Sciatic nerve (tissue), 2 donors: ENCODE results near the gene ADAMTSL2. TPM values are rescaled to one million over a fixed set of nuclear protein-coding genes. Genes with fewer than 3 reads are reported as not detected.

Experiments used
- ATAC-seq: fragments of 200-7000 bp; cut with Tn5 transposase; one replicate; pipeline ENCODE4 v1.9.1; 2020; ENCODE audit warnings: mild to moderate bottlenecking, moderate library complexity
- DNase-seq: peaks from one replicate; pipeline ENCODE4 v3.0.0-alpha.2; 2020; ENCODE audit warnings: low spot score
- intact Hi-C: fragments of 100-400 bp; cut with DNase I; formaldehyde crosslinking; loops from one replicate; pipeline ENCODE4 v1.14.2; 2022
- total RNA-seq: library from RNA; stranded (reverse); fragmentation: NEBNext Ultra II Directional; extraction: Animal tissue kit (Norgen Biotek cat#: 25700); gene quantifications from one replicate; pipeline ENCODE4 v1.2.1, GENCODE V29; 2021
- donor health status: DM: no; HTN: no; CAD: no.
- donor health status: DM: no; HTN: no; CAD: no.

Gene ADAMTSL2
- total RNA-seq, 1 donor from 2014 or later: 22.3 TPM

GRCh38 chr9:133514460-133515239 is 19.9 kb upstream of the ADAMTSL2 start:
- DNase-seq: no peak
- peak; percentile 83 for ATAC-seq
- intact Hi-C loops: no loop called here

GRCh38 chr9:133515240-133515610 is 19.3 kb upstream of the ADAMTSL2 start:
- no peak for DNase-seq
- intact Hi-C loops: no loop called here
- no peak for ATAC-seq

- ATAC-seq (no peak), DNase-seq (no peak)
- intact Hi-C loops: no loop called here
Measured at GRCh38 chr9:133515615-133516255, 18.8 kb upstream of the ADAMTSL2 start.

- intact Hi-C loops: no loop called here
- DNase-seq (no peak), ATAC-seq (no peak)
Measured at GRCh38 chr9:133516256-133516960, 18.1 kb upstream of the ADAMTSL2 start.

GRCh38 chr9:133516961-133517350 is 17.5 kb upstream of the ADAMTSL2 start:
- intact Hi-C loops: no loop called here
- DNase-seq: no peak
- no peak for ATAC-seq

- intact Hi-C loops: no loop called here
- no peak for ATAC-seq
- DNase-seq: no peak
Measured at GRCh38 chr9:133517711-133518110, 16.8 kb upstream of the ADAMTSL2 start.

GRCh38 chr9:133518200-133518599 is 16.3 kb upstream of the ADAMTSL2 start:
- ATAC-seq (no peak), DNase-seq (no peak)
- intact Hi-C loops: no loop called here

- intact Hi-C loops: no loop called here
- no peak for ATAC-seq
- DNase-seq: no peak
Measured at GRCh38 chr9:133518706-133519449, 15.6 kb upstream of the ADAMTSL2 start.

- intact Hi-C loops: no loop called here
- DNase-seq (no peak), ATAC-seq (no peak)
Measured at GRCh38 chr9:133519693-133520092, 14.8 kb upstream of the ADAMTSL2 start.

GRCh38 chr9:133520121-133520835 is 14.2 kb upstream of the ADAMTSL2 start:
- DNase-seq: no peak
- intact Hi-C loops: no loop called here
- ATAC-seq: no peak

GRCh38 chr9:133521122-133522072 is 13.1 kb upstream of the ADAMTSL2 start:
- DNase-seq: no peak
- ATAC-seq: no peak
- intact Hi-C loops: loop anchor here (1.0 kb wide), 1 partner anchor 35 kb away; no protein-coding TSS in a partner anchor

GRCh38 chr9:133522073-133522910 is 12.2 kb upstream of the ADAMTSL2 start:
- DNase-seq (no peak), ATAC-seq (no peak)
- intact Hi-C loops: loop anchor here (1.0 kb wide), 1 partner anchor 36 kb away; no protein-coding TSS in a partner anchor

GRCh38 chr9:133523106-133523505 is 11.4 kb upstream of the ADAMTSL2 start:
- intact Hi-C loops: no loop called here

GRCh38 chr9:133524146-133524545 is 10.4 kb upstream of the ADAMTSL2 start:
- ATAC-seq (no peak), DNase-seq (no peak)

More at GRCh38 chr9:133523106-133523505, 11.4 kb upstream of the ADAMTSL2 start:
- ATAC-seq (no peak), DNase-seq (no peak)

GRCh38 chr9:133524679-133525228 is 9.8 kb upstream of the ADAMTSL2 start, which contains the start of gene MYMK:
Gene MYMK (minus strand): TSS chr9:133524959. CDS start chr9:133524844, 115 bp downstream.
- ATAC-seq (no peak), DNase-seq (no peak)
- intact Hi-C loops: no loop called here

More at GRCh38 chr9:133524146-133524545, 10.4 kb upstream of the ADAMTSL2 start:
- intact Hi-C loops: no loop called here

- DNase-seq (no peak), ATAC-seq (peak; percentile 42)
- intact Hi-C loops: no loop called here
Measured at GRCh38 chr9:133525677-133526076, 8.8 kb upstream of the ADAMTSL2 start.
